NCI-H82 treated with DMSO at 0.1 percent for 48 hours (cell line): Measurements from ENCODE around the gene MARCHF10.
A peak's percentile ranks its signal among the peaks of the same experiment; 100 is the strongest.

Experiments
- DNase-seq: peaks from one replicate; lab custom pipeline; 2025; ENCODE audit not compliant: unreplicated experiment; lab: John Stamatoyannopoulos, UW

The MARCHF10 gene

DNA sequence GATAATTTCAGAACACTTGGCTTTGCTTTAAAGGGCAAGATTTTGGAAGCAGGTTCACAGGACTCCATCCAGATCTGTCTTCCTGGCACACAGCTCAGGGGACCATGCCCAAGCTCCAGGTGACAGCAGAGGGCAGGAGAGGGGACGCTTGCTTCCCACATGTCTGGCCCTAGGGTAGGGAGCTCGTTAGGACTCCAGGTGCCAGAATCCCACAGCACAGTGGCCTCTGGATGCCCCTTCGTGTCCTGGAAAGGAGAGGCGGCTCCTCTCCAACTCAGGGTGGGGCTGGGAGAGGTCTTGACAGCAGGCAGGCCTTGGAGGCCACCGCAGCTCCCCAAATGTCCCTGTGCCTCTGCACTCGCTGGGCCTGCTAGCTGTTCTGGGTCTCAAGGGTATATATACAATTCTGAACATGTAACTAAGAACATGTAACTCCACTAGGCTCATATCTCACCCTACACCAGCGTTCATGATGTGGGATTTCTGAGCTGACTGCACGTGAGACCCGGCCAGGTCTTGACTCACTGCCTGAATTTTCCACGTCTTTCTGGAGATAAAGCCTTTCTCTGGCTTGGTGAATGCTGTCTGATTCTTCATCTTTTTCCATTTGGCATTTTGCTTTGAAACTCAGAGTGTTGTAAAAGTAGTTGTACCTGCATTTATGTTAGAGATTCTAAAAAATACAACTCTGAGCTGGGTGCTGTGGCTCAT, 52.8 kb downstream of the MARCHF10 start:
- DNase-seq, result no peak

DNA sequence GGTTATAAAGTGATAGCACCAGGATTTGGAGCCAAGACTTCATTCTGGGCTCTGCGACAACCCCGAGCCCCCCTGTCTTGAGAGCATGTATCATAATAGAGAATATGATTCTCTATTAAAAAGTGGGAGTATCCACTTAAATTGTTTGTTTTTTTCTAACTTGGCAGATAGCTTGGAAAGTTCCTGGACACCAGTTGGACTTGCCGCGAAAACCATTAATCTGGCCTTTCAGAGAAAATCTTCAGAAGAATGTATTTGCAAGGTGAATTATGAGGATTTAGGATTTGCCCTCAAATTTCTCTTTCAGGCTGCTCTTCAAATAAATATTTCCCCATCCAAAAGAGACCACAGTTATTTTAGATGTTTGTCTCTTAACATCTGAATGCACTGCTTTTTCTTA, 53.5 kb downstream of the MARCHF10 start:
- no peak for DNase-seq

DNA sequence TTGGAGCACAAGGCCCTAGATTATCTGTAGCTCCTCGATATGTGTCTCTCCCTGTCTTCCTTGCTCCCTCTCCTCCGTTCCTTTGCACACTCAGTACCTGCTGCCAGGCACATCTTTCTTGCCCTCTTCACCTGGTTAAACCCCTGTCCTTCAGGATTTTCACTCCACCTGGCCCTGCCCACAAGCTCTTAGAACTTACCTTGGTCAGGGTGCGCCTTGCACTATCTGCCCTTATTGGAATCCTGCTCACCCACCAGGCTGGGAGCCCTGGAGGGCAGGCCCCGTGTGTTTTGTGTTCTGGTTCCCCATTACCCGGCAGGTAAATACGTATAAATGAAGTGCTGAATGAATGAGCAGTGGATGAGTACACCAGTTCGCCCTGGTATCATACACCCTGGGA, 54.6 kb downstream of the MARCHF10 start:
- no peak for DNase-seq

DNA sequence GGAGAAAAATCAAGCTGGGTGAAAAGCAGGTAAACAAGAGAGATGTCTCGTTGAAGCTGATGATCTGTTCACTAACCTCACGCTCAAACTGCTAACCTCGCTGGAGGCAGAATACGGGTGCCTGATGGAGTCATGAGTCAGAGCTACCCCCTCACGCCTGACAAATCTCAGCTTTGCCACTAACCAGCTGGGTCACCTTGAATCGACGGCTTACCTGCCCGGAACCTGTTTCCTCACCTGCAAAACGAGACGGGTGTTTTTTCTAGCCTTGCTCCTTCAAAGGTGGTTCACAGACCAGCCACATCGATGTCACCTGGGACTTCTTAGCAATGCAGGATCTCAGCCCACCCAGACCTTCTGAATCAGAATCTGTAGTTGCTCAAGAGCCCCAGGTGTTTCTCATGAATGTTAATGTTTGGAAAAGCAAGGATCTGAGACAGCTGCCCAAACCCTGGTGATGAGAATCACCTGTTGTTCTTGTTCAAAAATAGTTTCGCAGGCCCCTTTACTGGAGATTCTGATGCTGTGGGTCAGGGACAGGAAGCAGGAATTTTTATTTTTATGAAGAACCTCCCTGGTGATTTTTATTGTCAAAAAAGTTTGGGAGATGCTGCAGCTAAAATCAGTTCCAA, 56.9 kb downstream of the MARCHF10 start:
- no peak for DNase-seq

DNA sequence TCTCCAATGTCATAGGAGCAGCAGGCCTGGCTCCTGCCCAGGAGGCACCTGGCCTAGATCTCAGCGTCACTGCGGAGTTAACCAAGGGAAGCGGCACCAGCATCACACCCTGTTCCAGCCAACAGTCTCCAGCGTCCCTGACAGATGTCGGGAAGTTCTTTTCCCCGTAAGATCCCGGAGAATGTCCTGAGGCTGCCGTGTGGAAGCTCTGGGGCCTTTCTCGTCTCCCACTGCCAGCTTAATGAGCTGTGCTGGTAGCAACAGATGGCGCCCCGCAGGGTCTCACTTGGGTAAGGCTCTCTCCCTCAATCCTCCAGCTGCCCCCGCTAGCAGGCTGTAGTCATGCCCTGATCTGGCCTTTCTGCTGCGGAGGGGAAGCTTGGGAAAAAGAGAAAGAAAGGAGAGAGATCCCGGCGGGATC, 57.5 kb downstream of the MARCHF10 start:
- peak; percentile 81 for DNase-seq

DNA sequence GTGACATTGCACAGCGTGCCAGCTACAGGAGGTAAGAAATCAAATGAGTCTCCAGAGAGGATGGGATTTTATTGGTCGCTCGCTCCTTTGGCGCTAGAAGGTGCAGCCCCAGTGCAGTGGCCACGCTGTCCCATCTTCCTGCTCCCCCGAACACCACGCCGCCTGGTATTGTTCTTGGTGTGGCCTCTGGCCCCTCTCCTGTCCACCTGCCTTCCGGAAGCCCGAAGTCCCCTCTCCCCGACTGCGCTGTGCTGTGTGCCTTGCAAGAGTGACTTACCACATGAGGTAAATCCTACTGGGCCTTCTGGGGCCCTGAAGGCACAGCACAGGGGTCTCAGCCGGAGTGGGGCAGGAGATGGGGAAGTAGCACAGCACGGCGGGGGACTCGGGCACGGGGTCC, 58.2 kb downstream of the MARCHF10 start:
- DNase-seq, result no peak

DNA sequence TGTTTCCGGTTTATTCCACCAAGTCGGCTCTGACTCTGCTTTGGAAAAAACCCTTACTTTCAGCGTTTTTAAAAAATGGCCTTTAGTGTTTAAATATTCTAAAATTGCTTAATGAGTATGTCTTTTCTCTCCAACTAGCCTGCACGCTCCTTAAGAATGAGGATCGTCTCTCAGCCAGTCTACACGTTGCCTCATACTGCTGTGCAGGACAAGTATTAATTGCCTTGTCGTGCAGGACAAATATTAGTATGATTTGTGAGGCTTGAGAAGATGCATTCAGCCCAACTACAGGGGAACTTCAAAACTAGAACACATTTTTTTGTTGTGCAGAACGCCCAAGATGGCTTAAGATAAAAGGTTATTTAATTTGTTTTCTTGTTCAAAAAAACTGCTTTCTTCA, 61.2 kb downstream of the MARCHF10 start:
- DNase-seq, result no peak

DNA sequence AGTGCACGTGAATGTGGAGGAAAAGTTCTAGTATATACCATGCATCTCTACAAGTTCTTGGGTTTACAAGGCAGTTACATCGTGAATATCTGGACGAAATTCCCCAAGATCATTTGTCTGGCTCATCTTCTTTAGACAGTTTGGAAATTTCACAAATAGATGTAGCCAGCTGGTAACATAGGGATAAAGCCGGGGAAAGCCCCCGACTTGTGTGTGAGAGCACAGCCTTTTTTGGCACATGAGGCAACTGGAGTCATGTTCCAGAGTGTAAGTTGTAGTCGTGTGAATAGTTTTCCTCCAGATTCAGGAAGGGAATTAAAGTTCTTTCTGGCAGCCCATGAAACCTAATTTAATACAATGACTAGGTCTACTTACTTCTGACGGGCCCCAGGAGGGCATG, 62.3 kb downstream of the MARCHF10 start:
- no peak for DNase-seq

DNA sequence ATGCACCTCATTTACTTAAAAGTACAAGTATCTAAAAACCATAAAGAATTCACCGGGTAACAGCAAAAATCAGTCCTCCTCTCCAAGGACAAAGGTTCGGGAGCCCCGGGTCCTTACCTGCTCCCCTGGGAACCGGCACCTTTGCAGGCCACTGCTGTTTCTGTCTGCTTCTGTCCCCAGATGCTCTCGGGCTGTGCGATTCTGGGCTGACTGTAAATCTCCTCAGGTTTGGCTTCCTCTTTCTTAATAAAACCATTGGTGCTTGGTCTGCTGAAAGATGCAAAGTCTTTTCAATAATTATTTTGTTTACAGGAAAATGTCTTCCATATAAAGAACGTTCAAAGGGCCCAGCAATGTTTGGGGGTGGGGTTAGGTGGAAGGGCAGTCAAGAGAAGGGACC, 63.9 kb downstream of the MARCHF10 start:
- DNase-seq, result no peak

DNA sequence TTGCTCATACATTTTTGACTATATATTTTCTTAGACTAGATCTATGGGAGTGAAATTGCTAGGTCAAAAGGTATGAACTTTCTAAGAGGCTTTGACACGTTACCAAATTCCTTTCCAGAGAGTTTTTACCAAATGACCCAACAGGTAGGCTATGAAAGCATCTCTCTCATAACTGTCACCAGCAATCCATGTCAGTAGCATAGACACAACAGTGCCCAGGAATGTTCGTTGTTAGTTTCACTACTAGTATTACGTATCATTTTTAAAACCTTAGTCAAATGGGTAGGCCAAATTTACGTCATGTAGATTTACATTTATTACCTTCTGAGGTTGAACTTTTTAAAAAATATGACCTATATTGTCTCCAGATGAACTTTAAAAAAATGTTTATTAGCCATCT, 66.8 kb downstream of the MARCHF10 start:
- no peak for DNase-seq

DNA sequence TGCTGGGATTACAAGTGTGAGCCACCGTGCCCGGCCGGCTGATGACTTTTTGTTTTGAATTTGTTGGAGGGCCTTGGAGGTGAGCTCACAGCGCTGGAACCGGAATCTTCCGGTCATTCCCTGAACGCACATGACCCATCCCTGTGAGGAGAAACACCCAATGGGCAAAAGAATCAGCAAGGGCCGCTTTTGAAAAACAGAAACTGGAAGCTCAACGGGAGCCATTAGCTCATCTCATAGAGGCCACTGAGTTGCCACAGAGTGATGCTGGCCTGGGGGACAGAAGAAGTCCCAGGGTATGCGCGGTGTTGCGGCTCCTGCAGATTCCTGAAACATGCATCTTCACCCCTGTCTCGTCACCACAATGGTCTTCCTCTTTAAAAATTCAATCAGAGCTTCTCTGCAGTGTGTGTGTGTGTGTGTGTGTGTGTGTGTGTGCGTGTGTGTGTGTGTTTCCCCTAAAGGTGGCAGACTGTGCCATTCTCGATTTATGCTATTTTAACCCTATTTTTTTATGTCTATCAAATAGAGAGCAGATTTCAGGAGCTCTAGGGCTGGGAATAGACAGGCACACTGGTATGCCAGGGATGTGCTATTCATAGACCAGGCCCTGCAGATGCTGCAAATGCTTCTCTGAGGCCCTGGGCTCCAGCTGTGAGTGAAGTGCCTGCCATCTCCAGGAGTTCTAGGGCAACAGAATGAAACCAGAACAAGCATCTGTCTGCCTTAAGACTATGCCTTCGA, 68.3 kb downstream of the MARCHF10 start:
- no peak for DNase-seq

DNA sequence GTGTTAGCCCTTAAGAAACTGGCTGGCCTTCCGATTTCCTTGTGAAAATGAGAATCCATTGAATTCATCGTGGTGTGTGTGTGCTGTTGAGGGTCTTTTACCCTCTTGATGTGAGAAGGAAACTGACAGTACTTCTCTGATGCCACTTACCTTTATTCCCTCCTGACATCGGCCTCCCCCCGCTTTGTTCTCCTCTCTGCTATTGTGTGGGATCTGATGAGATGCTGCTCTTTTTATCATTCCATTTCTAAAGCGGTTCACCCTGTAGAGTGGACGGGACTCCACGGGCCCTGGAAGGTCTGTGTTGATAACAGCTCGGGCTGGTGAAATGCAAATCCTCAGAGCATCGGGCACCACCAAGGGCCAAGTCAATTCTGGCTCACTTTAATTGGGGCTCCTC, 69.8 kb downstream of the MARCHF10 start:
- no peak for DNase-seq

DNA sequence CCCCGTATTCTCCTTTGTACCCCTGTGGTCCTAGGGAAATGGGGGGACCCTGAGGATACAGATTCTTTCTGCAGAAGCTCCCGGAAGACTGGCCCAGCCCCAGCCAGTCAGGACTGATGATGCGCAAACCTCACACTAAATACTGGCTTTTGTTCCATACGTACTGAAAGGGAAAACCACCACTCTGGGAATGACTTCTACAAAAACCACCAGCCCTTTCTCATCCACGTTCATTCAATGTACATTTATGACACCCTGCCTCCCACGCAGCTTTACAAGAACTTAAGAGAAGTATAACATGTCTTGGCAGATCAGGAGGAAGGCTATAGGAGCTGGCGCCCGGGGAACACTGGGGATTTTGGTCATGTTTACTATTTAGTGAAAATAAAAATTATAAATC, 70.6 kb downstream of the MARCHF10 start:
- DNase-seq, result no peak

DNA sequence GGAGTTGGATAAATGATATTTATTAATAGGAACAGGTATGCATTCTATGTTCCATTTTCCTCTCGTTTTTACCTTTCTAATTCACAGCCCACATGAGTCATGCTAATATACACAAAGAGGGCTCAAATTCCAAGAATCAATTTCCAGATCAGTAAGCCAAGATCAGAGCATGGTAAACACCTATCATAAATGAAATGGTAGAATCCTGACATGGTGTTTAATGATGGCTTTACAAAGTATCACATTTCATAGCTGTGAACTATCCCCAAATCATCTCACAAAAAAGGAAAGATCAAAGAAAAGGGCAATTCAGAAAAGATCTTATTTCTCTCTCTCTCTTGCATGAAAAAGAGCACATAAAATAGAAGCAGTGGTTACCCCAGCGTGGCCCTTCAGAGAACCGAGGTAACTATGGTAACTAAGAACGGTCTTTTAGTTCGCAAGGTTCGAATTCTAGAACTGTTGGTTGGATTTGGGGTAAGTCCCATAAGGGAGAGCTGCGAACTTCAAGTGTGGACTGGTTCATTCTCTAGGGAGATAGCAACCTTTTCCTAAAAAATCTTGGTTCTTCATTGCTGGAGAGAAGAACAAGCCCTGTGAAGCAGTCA, 73.0 kb downstream of the MARCHF10 start:
- DNase-seq, result no peak

DNA sequence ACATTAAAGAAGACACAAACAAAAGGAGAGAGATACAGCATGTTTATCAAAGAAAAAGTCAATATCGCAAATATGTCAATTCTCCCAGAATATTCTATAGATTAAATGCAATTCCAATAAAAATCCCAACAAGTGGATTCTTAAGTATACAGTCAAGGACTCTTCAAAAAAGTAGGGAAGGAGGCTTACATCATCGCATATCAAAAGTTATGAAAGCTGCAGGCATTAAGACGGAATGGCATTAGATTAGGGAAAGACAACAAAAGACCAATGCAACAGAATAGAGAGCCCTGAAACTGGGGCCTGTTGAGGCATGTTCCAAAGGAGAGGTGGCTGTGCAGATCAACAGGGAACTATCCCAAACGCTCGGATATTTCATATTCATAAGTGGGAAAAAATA, 76.0 kb downstream of the MARCHF10 start:
- DNase-seq, result no peak

DNA sequence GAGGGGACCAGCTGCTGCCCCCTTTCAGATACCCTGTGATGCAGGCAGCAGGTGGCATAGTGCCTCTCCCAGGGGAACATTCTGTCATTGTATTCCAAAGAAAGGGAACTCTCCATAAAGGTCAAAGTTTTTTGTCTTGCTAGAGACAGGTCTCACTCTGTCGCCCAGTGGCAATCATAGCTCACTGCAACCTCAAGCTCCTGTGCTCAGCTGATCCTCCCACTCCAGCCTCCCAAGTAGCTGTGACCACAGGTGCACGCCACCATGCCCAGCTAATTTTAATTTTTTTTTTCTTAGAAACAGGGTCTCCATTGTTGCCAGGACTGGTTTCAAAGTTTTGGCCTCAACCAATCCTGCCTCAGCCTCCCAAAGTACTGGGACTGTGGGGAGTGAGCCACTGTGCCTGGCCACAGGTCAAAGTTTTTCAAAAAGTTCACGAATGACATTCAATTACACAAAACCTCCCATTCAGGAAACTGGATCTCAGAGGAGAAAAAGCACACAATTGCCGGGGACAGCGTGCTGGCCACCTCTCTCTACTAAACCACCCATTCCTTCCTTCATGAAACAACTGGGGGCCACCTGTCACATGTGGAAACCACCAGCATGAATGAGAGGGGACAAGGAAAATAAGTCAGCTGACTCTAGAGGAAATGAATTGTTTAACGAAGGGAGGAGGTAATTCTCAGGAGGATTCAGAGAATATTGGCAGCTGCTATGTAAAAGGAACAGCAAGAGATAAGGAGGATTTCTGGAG, 80.0 kb downstream of the MARCHF10 start:
- DNase-seq, result no peak

DNA sequence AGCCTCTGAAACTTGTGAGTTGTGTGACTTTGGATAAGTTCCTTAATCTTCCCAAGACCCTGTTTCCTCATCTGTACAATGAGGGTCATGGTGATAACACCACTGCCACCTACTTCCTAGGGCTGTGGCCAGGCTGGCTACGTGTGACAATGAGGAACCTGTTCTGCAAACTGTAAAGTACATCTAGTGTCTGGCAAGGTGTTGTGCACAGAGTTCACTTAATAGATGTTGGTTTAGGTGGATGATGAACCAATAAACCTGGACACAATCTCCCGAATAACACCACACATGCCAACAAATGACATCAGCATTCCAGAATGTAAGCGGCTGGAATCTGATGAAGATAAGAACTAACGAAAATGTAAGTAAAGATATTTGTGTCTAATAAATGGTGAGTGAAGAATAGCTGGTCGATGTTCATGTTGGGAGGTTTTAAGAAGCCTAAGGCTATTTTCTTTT, 82.3 kb downstream of the MARCHF10 start:
- DNase-seq, result no peak

DNA sequence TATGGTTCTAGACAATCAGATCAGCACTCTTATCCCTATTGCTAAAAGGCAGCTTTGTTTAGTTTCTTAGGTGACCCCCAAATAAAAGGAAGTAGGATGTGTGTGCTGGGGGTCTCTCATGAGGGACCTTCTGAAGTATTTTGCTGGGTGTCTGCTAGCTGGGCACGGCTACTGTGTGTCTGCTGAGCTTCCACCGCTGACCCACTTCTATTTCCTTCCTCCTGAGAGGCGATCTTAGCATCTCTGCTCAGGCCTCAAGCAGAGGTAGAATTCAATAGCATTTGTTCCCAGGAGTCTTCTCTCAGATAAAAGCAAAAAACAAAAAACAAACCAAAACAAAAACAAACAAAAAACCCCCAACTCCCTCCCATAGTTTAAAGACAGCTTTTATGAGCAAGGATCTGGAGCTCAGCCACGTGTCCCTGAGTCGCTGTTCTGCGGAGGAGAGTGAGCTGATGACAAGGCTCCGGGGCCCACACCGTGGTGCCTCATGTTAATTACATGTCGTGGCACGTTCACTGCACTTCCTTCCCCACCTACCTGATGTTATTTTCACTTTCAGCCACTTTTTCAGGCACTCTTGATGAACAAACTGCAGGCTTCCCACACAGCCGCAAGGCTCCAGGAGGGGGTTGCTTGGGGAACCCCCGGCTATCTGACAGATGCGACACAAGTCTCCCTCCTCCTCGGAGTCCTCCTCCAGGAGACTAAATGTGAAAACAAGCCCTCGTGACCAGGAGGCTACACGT, 83.5 kb downstream of the MARCHF10 start:
- no peak for DNase-seq

DNA sequence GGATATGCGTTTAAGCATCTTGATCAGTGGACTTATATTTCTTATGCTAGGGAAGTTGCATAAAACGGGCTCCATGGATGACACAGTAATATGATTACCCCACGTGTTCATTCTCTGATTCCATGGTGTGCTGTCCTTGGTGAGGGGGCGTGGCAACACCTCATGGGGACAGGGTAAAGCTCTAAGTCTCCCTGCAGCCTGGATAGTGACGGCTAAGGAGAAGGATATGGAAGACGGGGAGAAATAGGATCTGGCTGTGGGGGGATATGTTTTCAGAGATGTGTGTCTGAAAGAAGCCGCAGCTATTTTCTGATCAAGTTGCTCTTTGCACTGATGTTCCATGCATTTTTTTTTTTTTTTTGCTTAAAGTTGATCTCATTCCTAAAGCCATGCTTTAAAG, 84.3 kb downstream of the MARCHF10 start:
- DNase-seq, result peak; percentile 34

DNA sequence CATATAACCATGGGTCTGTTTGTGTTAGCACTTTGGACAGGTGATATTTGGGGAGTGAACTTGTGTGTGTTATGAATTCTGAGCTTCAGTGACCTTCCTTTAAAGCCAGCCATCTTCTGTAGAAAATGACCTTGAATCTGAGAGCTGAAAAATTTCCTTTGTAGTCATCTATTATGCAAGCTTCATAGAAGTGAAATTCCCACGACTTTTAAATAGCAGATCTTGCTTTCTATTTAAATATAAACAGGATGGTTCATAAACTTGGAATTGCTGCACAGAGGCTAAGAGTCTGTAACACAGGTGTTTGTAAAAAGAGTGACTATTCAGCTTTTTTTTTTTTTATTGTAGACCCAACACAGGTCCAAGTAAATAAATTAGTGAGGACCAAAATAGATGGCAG, 85.5 kb downstream of the MARCHF10 start:
- DNase-seq, result no peak
